ENCODE measurements around the gene PRMT1. TPM values are rescaled to one million over a fixed set of nuclear protein-coding genes. Genes with fewer than 3 reads are reported as not detected.

PRMT1 gene
- total RNA-seq, 1 experiment from 2014 or later, result 527 TPM

- ChIA-PET CTCF (no interaction called here), POLR2A (interaction anchor here (0.6 kb wide), 1 partner anchor 67 kb away, joined by 5 read pairs; no protein-coding TSS in a partner anchor)
- H3K27ac Mint-ChIP-seq, result no peak overlapping the region
These were observed 16.6 kb upstream of the PRMT1 start for GRCh38 chr19:49660338-49660961.

GRCh38 chr19:49662011-49662410, 15.1 kb upstream of the PRMT1 start:
- Mint-ChIP-seq H3K27ac (no peak overlapping the region), H3K36me3 (peaks cover 50% of the 10 kb centered on the region), H3K4me3 (no peak overlapping the region), H3K9me3 (peaks cover 7% of the 10 kb centered on the region), H3K4me1 (peaks cover 12% of the 10 kb centered on the region), H3K27me3 (ENCODE audit: low read depth) (no peaks in the 10 kb centered on the region; the same call in 1 of the 2 replicates)
- POLR2A ChIA-PET, result interaction anchor here (0.8 kb wide), 1 partner anchor 20 kb away, joined by 4 read pairs; the partner anchor contains the start of gene SCAF1
- DNase-seq (ENCODE audit: low spot score) (no peak), ATAC-seq (no peak)
- CTCF ChIA-PET, result interaction anchor here (1.2 kb wide), 1 partner anchor 15 kb away, joined by 3 read pairs; the partner anchor contains the start of gene PRMT1
- TF ChIP-seq ATF3 (CRISPR knock-in tag; conservative IDR thresholded peaks at IDR 0.05) (no peak), HMGXB4 (CRISPR knock-in tag; IDR thresholded peaks at IDR 0.05) (no peak), ZNF317 (CRISPR knock-in tag; IDR thresholded peaks at IDR 0.05; ENCODE audit: borderline replicate concordance, low read depth) (no peak), NFE2L1 (CRISPR knock-in tag; IDR thresholded peaks at IDR 0.05) (no peak), IRF1 (CRISPR knock-in tag; IDR thresholded peaks at IDR 0.05) (no peak), SMAD3 (CRISPR knock-in tag; IDR thresholded peaks at IDR 0.05; ENCODE audit: borderline replicate concordance) (no peak), OVOL2 (CRISPR knock-in tag; IDR thresholded peaks at IDR 0.05; ENCODE audit: borderline replicate concordance) (no peak), PREB (CRISPR knock-in tag; IDR thresholded peaks at IDR 0.05; ENCODE audit: borderline replicate concordance) (no peak), ZNF138 (CRISPR knock-in tag; conservative IDR thresholded peaks at IDR 0.05) (no peak), ZNF263 (CRISPR knock-in tag; IDR thresholded peaks at IDR 0.05; ENCODE audit: low read depth) (no peak)

More at GRCh38 chr19:49660338-49660961, 16.6 kb upstream of the PRMT1 start:
- H3K4me1 Mint-ChIP-seq, result peaks cover 15% of the 10 kb centered on the region
- peaks cover 7% of the 10 kb centered on the region for H3K9me3 Mint-ChIP-seq
- no peak overlapping the region for H3K4me3 Mint-ChIP-seq
- no peak for TF ChIP-seq NFYB (CRISPR knock-in tag; conservative IDR thresholded peaks at IDR 0.05; ENCODE audit: low read depth)
- no peak for TF ChIP-seq ZNF532 (CRISPR knock-in tag; IDR thresholded peaks at IDR 0.05; ENCODE audit: borderline replicate concordance)
- TF ChIP-seq NFE2L1 (CRISPR knock-in tag; IDR thresholded peaks at IDR 0.05), result no peak
- no peak for TF ChIP-seq ZNF671 (CRISPR knock-in tag; IDR thresholded peaks at IDR 0.05)
- no peak for TF ChIP-seq ZSCAN18 (CRISPR knock-in tag; IDR thresholded peaks at IDR 0.05)
- TF ChIP-seq IRF1 (CRISPR knock-in tag; IDR thresholded peaks at IDR 0.05), result no peak
- TF ChIP-seq OVOL2 (CRISPR knock-in tag; IDR thresholded peaks at IDR 0.05; ENCODE audit: borderline replicate concordance), result no peak
- no peak for TF ChIP-seq NR3C1 (CRISPR knock-in tag; conservative IDR thresholded peaks at IDR 0.05; ENCODE audit: low read depth)
- H3K36me3 Mint-ChIP-seq, result peaks cover 64% of the 10 kb centered on the region
- H3K27me3 Mint-ChIP-seq (ENCODE audit: low read depth), result no peaks in the 10 kb centered on the region
- ATAC-seq, result no peak
- DNase-seq (ENCODE audit: low spot score), result no peak

Measured in WTC11 (cell line).